NCI-H2107 treated with DMSO at 0.1 percent for 48 hours (cell line): ENCODE data around the gene GATB.
A peak's percentile ranks its signal among the peaks of the same experiment; 100 is the strongest.

Experiments
- DNase-seq: peaks from one replicate; lab custom pipeline; 2025; ENCODE audit not compliant: unreplicated experiment; lab: John Stamatoyannopoulos, UW

The GATB gene

DNA sequence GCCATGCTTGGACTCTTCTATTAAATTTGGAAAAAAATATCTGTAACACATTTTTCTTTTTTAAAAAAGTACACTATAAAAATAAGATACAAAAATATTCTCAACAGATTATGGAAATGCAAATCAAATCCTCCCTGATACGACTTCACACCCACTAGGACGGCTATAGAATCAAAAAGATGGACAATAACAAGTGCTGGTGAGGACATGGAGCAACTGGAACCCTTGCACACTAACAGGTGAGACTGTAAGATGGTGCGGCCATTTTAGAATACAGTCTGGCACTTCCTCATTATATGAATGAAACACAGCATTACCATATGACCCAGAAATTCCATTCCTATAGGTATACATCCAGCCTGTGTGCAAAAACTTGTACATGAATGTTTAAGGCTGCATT is 83.6 kb downstream of the GATB start:
- DNase-seq = no peak

DNA sequence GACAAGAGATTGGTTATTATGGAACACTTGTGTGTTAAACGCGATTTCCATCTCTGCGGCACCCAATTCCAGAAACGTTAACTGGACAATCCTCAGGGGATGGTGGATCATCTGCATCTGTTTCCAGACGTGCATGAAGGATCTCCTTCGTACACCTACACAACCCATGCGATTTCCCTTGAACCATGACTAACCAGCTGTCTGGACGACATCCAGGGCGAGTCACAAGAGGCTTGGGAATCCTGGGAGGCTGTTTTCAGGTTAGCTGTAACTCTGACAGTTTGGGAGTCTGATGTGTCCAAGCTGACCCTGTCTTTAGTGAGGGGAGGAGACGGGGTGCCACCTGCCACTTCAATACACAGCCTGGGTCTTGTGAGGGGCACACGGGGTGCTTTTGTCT is 84.5 kb downstream of the GATB start:
- DNase-seq = peak; percentile 3

DNA sequence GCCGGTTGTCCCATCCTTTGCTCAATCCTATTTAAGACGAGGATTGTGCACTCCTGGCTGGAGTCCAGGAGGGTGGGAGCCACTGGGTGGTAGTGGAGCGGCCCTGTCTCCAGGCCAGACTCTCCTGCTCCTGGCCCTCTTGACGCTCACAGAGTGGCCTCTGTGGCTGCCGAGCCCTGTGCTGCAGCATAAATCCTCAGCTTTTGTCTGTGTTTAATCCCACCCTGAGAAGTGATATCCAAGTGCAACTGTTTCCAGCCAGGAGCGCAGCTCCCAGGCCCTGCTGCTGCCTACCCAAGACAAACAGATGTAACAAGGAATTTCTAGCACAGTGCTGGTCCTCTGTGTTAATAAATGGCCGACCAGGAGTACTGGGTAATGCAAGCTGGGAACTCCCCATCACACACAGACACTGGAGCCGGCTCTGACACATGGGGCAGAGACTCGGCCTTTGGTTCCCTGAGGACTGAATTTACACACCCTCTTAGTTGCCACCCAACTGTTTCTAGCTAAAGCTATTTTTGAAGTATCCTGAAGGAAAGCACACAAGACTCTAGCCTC is 85.3 kb downstream of the GATB start:
- DNase-seq = no peak

DNA sequence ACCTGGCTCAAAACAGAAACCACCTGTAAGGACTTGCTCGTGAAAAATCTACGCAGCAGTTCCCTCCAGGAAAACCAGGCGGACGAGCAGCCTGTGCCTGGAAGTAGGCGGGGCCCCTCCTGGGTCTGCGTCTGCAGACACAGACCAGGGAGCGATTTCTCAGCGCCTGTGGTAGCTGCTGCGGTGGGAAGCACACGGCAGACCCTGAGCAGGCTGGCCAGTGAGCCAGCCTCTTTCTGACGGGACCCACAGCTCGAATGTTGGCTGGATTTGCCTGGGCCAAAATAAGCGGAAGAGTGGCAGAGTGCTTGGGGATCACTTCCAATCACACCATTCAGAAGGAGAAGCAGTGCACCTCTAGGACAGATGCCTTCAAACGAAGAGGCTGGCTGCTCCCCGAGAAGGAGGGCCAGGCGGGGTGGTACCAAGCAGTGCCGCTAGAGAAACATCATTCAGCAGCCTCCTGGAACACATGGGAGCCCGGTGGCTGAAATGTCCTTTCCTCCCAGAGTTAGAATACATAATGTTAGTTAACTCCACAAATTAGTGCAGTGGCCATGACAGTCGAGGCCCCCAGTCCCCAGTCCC is 85.9 kb downstream of the GATB start:
- DNase-seq = no peak

GRCh38 chr4:151673908-151674520 is 86.8 kb downstream of the GATB start:
- no peak for DNase-seq

DNA sequence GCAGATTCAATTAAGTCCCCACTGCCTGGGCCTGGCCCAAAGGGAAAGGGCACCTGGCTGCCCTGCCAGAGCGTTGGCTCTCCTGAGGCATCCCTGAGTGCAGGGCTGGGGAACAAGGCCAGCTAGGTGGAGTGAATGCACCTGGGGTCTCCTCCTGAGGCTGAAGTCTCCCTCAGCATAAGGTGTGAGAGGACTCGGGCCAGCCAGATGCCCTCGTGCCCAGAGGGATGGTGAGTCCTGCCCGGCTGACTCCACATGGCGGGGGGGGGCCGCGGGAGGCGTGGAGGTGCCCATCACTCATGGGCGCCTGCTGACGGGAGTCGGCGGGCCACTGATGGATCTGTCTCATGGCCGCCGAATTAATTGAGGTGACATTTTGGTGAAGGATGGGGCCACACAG is 87.8 kb downstream of the GATB start:
- no peak for DNase-seq

GRCh38 chr4:151671541-151672059 is 89.2 kb downstream of the GATB start:
- DNase-seq = no peak

GRCh38 chr4:151670843-151671242 is 90.0 kb downstream of the GATB start:
- DNase-seq = no peak

GRCh38 chr4:151669990-151670389 is 90.8 kb downstream of the GATB start:
- DNase-seq = no peak

DNA sequence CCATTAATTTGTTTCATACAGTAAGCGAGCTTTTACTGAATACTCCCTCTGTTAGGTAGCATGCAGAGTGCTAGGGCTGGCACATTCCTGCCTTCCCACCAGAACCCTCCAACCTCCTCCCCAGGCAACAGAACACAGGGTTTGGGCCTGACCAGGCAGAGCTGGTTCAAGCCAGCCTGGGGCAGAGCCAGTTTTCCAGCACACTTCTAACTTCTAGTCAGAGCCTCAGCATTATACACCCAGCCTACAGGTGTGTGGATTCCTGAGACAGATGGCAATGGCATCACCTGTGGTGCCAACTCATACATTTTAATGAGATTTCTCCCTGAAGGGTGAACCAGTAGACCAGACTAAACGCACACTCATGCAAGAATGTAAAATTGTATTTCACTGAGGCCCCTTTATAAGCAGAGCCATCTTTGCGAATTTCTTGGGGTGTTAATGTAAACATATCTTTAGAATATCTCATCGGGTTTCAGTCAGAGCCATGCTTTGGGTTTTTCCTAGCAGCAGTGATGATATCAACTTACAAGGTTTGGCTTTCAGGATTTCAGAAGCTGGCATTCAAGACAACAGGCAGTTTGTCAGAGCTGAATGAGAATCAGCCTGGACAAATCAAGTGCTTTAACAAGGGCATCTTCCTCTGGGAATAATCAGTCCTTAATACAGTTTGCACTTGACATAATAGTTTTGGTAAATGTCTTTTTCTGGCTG is 92.0 kb downstream of the GATB start:
- no peak for DNase-seq

GRCh38 chr4:151667666-151668065 is 93.1 kb downstream of the GATB start:
- DNase-seq = no peak

- no peak for DNase-seq
Observed at GRCh38 chr4:151667048-151667447, 93.8 kb downstream of the GATB start.

GRCh38 chr4:151666501-151666900 is 94.3 kb downstream of the GATB start:
- no peak for DNase-seq

DNA sequence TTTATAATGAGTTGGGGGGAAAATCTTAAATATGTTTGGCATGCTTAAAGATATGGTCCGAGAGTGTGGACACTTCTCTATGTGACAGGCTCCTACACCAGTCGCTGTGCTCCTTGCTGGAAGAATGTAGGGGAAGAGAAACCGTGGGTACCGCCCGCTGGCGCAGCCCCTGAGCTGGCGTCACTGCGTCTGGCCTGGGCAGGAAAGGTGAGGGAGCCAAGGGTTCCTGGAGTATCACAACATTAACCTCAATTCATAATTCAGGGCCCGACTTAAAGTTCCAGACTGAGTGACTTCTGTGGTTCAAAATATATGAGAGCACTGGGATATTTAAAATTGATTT is 95.1 kb downstream of the GATB start:
- no peak for DNase-seq

DNA sequence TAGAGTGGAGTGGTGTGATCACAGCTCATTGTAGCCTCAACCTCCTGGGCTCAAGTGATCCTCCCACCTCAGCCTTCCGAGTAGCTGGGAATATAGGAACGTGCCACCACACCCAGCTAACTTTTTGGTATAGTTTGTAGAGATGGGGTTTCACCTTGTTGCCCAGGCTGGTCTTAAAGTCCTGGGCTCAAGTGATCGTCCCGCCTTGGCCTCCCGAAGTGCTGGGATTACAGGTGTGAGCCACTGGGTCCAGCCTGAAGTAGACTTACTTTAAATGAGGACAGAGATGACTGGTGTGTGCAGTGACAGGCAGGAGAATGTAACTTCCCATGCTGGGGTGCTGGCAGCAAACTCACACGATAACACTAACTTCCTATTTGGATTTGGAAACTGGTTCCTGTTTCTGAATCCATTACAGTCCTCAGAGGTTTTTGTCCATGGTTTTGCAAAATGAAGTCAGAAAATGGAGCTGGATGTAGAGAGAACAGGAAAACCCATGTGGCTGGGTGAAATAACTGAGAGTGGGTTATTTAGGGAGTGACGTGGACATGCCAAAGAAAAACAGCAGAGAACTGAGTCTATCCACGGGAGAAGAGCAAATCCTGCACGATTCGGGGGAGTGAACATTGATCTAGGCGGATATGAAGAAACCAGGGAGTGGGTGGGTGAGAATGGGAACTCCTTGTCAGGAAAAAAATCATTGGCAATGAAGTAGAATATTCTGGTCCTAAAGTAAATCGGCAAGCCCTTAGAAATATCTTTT is 95.6 kb downstream of the GATB start:
- no peak for DNase-seq

DNA sequence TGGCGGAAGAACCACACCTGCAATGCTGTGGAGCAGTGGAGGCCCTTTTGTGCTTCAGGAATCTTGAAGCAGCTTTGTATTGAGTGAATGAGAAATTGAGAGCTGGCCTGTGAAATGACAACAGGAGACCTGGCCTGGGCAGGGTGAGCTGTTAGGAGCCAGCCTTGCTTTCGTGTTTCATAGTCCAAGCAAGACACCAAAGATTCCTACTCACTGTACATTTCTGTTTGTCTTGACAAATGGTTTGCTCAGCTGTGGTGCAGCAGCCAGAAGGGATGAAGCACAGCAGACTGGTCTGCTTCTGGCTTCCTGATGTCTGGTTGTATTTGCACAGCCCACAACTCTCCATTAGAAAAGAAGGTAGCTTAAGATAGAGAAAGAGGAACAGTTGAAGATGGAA is 96.5 kb downstream of the GATB start:
- DNase-seq = no peak

GRCh38 chr4:151663109-151663508 is 97.7 kb downstream of the GATB start:
- DNase-seq = no peak

DNA sequence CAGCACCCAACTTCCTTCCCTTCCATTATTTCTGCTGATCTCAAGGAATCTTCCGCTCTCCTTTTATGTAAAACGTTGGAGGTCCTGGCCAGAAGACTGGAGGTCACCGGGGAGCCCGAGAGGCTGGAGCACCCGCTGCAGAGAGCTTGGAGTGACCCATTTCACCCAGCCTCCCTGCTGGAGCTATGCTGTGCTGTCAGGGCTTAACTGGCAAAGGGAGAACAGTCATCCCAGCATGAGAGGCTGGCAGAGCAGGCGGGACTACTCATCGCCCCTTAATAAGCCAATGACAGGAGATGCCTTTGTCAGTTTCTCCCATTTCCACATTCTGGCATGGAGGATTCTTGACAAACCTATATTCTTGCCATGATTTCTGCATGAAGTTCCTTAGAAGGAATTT is 98.9 kb downstream of the GATB start:
- no peak for DNase-seq

- DNase-seq = no peak
Observed at GRCh38 chr4:151660676-151661075, 100.1 kb downstream of the GATB start.

GRCh38 chr4:151659601-151660364 is 101.0 kb downstream of the GATB start:
- DNase-seq = no peak
